Calu3 (cell line): Measurements from ENCODE around the gene NDUFS5. TPM values are rescaled to one million over a fixed set of nuclear protein-coding genes. Genes with fewer than 3 reads are reported as not detected.
"Not testable (repeated sequence)": the region's sequence is repeated elsewhere in the genome, so short reads cannot be mapped to it uniquely, and the experiment has no call there.

Experiments
- BruUV-seq: library from RNA; stranded (reverse); fragments of 400-500 nt; replicated peaks from 2 replicates; lab custom pipeline; 2021; lab: Mats Ljungman, UMichigan
- CTCF ChIA-PET: fragments of 300-600 bp; sonication (Branson Sonifier 250); formaldehyde crosslinking; loops from one replicate; lab custom pipeline; 2022; ENCODE audit warnings: antibody characterized with exemption; lab: Charles Lee
- DNase-seq: peaks from one replicate; pipeline ENCODE4 v3.0.0; 2022
- H3K27ac Mint-ChIP-seq: one replicate; pipeline ENCODE4 v1.8.0; 2022; ENCODE audit warnings: mixed read lengths; ENCODE audit not compliant: unreplicated experiment
- H3K27me3 Mint-ChIP-seq: one replicate; pipeline ENCODE4 v1.8.0; 2022; ENCODE audit warnings: mixed read lengths; ENCODE audit not compliant: unreplicated experiment
- H3K36me3 Mint-ChIP-seq: one replicate; pipeline ENCODE4 v1.8.0; 2022; ENCODE audit warnings: mild to moderate bottlenecking, moderate library complexity, mixed read lengths; ENCODE audit not compliant: insufficient read depth, unreplicated experiment
- H3K4me1 Mint-ChIP-seq: one replicate; pipeline ENCODE4 v1.8.0; 2022; ENCODE audit warnings: mild to moderate bottlenecking, low read depth, mixed read lengths; ENCODE audit not compliant: unreplicated experiment
- H3K4me3 Mint-ChIP-seq: one replicate; pipeline ENCODE4 v1.8.0; 2022; ENCODE audit warnings: mild to moderate bottlenecking, low read depth, moderate library complexity, mixed read lengths; ENCODE audit not compliant: unreplicated experiment
- H3K9me3 Mint-ChIP-seq: one replicate; pipeline ENCODE4 v1.8.0; 2022; ENCODE audit warnings: low read depth, mixed read lengths; ENCODE audit not compliant: unreplicated experiment
- intact Hi-C: fragments of 100-400 bp; cut with micrococcal nuclease; formaldehyde crosslinking; loops from one replicate; pipeline ENCODE4 v1.10.0; 2022; ENCODE audit not compliant: unreplicated experiment
- total RNA-seq: library from RNA; stranded (reverse); gene quantifications from 2 replicates; pipeline ENCODE4 v1.2.3, GENCODE V29; 2022
- TF ChIP-seq, protein P1 (sequence below): fragments of 200-600 bp; IDR thresholded peaks from one replicate; pipeline ENCODE4 v1.8.0; 2022; ENCODE audit warnings: antibody characterized with exemption; ENCODE audit not compliant: unreplicated experiment

NDUFS5 gene
- total RNA-seq, 1 experiment from 2014 or later, result 170 TPM

GRCh38 chr1:39048745-39049370, 22.7 kb downstream of the NDUFS5 start:
- TF ChIP-seq, protein P1, sequence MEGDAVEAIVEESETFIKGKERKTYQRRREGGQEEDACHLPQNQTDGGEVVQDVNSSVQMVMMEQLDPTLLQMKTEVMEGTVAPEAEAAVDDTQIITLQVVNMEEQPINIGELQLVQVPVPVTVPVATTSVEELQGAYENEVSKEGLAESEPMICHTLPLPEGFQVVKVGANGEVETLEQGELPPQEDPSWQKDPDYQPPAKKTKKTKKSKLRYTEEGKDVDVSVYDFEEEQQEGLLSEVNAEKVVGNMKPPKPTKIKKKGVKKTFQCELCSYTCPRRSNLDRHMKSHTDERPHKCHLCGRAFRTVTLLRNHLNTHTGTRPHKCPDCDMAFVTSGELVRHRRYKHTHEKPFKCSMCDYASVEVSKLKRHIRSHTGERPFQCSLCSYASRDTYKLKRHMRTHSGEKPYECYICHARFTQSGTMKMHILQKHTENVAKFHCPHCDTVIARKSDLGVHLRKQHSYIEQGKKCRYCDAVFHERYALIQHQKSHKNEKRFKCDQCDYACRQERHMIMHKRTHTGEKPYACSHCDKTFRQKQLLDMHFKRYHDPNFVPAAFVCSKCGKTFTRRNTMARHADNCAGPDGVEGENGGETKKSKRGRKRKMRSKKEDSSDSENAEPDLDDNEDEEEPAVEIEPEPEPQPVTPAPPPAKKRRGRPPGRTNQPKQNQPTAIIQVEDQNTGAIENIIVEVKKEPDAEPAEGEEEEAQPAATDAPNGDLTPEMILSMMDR, result no peak
- no TSS peak for BruUV-seq
- DNase-seq, result no peak
- Mint-ChIP-seq H3K36me3 (no peaks in the 10 kb centered on the region), H3K9me3 (no peaks in the 10 kb centered on the region), H3K27ac (no peak overlapping the region), H3K4me3 (no peak overlapping the region), H3K4me1 (no peaks in the 10 kb centered on the region), H3K27me3 (no peaks in the 10 kb centered on the region)
- intact Hi-C loops, result no loop called here
- CTCF ChIA-PET, result no interaction called here

GRCh38 chr1:39050001-39050400, 23.9 kb downstream of the NDUFS5 start:
- no peaks in the 10 kb centered on the region for H3K4me1 Mint-ChIP-seq
- TF ChIP-seq, protein P1, result no peak
- CTCF ChIA-PET, result no interaction called here
- H3K36me3 Mint-ChIP-seq, result no peaks in the 10 kb centered on the region
- intact Hi-C loops, result no loop called here
- no peak overlapping the region for H3K27ac Mint-ChIP-seq
- no peaks in the 10 kb centered on the region for H3K27me3 Mint-ChIP-seq
- no peak for DNase-seq
- H3K9me3 Mint-ChIP-seq, result no peaks in the 10 kb centered on the region
- no TSS peak for BruUV-seq
- H3K4me3 Mint-ChIP-seq, result no peak overlapping the region

DNA sequence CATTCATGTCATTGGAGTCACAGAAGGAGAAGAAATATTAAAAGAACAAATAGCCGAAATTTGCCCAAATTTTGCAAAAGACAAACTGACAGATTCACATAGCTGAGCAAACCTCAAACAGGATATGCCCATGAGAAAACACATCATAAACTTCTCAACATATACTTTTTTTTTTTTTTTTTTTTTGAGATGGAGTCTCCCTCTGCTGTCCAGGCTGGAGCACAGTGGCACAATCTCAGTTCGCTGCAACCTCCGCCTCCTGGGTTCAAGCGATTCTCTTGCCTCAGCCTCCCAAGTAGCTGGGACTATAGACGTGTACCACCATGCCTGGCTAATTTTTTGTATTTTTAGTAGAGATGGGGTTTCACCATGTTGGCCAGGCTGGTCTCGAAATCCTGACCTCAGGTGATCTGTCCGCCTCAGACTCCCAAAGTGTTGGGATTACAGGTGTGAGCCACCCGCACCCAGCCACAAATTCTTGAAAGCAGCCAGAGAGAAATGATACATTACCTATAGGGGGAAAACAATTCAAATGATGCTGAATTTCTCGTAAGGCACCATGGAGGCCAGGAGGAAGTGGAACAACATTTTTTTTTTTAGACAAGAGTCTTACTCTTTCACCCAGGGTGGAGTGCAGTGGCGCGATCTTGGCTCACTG, 25.2 kb downstream of the NDUFS5 start:
- H3K27me3 Mint-ChIP-seq, H3K9me3 Mint-ChIP-seq, H3K36me3 Mint-ChIP-seq, H3K4me1 Mint-ChIP-seq, H3K27ac Mint-ChIP-seq, BruUV-seq, H3K4me3 Mint-ChIP-seq, intact Hi-C loops, DNase-seq: not testable (repeated sequence)
- CTCF ChIA-PET, result interaction anchor here (0.6 kb wide), 1 partner anchor 19 kb away, joined by 3 read pairs; no protein-coding TSS in a partner anchor

- intact Hi-C loops, result no loop called here
- TF ChIP-seq, protein P1, result no peak
- Mint-ChIP-seq H3K27me3 (no peaks in the 10 kb centered on the region), H3K9me3 (no peaks in the 10 kb centered on the region), H3K36me3 (no peaks in the 10 kb centered on the region), H3K4me3 (no peak overlapping the region), H3K27ac (no peak overlapping the region), H3K4me1 (no peaks in the 10 kb centered on the region)
- no peak for DNase-seq
- no TSS peak for BruUV-seq
- CTCF ChIA-PET, result no interaction called here
Measured at GRCh38 chr1:39051956-39052355, 25.8 kb downstream of the NDUFS5 start.

GRCh38 chr1:39055213-39055710, 29.1 kb downstream of the NDUFS5 start:
- DNase-seq, H3K4me3 Mint-ChIP-seq, H3K4me1 Mint-ChIP-seq, H3K9me3 Mint-ChIP-seq, intact Hi-C loops, H3K36me3 Mint-ChIP-seq, CTCF ChIA-PET, H3K27me3 Mint-ChIP-seq, BruUV-seq, H3K27ac Mint-ChIP-seq: not testable (repeated sequence)

DNA sequence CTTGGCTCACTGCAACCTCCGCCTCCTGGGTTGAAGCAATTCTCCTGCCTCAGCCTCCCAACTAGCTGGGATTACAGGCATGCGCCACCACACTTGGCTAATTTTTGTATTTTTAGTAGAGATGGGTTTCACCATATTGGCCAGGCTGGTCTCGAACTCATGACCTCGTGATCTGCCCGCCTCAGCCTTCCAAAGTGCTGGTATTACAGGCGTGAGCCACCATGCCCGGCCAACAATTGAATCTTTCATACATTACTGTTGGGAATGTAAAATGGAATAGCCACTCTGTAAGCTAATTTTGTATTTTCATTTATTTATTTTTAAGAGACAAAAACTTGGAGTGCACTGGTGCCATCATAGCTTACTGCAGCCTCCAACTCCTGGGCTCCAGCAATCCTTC, 35.4 kb downstream of the NDUFS5 start:
- BruUV-seq, result not testable (repeated sequence)
- CTCF ChIA-PET, result interaction anchor here (0.6 kb wide), 1 partner anchor 117 kb away, joined by 3 read pairs; no protein-coding TSS in a partner anchor

More for the DNA sequence above, 35.4 kb downstream of the NDUFS5 start:
- intact Hi-C loops, H3K4me1 Mint-ChIP-seq, DNase-seq, H3K27me3 Mint-ChIP-seq, H3K36me3 Mint-ChIP-seq, H3K4me3 Mint-ChIP-seq, H3K27ac Mint-ChIP-seq, H3K9me3 Mint-ChIP-seq: not testable (repeated sequence)
